ENCODE results near the gene SORBS1. TPM values are rescaled to one million over a fixed set of nuclear protein-coding genes. Genes with fewer than 3 reads are reported as not detected.

The SORBS1 gene
- total and polyA plus RNA-seq, 9 of the 15 experiments (the other 6 are each of a cell fraction or from before 2014, with no cell fraction given): 2.0 to 13.3 (median 6.5) TPM

DNA sequence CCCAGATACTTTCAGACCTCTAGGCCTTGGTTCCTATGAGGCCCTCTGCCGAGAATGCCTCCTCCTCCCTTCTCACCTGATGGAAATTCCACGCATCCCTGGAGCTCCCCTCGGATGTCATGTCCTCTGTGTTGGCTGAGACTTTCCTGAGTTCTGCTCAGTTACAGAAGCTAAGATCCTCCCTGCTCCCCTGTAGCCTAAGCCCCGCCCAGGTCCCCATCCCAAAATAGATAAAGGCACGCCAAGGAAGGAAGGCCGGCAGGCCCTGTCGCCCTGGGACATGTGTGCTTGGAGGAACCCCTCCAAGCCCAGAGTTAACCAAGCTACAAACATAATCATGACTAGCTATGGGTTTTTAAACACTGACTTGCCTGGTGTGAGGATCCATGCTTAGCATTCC, 123.5 kb downstream of the SORBS1 start:
- Histone ChIP-seq H3K9ac (ENCODE audit: insufficient read depth in 1 of 2, low read depth in 2 of 2, low read length in 2 of 2) (no peak overlapping the region), H3K9me3 (replicated peaks; ENCODE audit: control insufficient read depth, insufficient read depth, low read depth, low read length) (no peaks in the 10 kb centered on the region), H3K4me3 (no peak overlapping the region), H4K20me1 (replicated peaks; ENCODE audit: control insufficient read depth, insufficient read depth, low read length) (no peaks in the 10 kb centered on the region), H3K36me3 (ENCODE audit: control insufficient read depth, insufficient read depth, low read length) (no peaks in the 10 kb centered on the region), H3K4me1 (replicated peaks in 1 of 2; ENCODE audit: control insufficient read depth in 2 of 2, insufficient read depth in 2 of 2, low read length in 2 of 2) (0 out of 5 replicates have a peak, but pooled peaks cover 0 to 3% of the 10 kb centered on the region in 2 experiments), H3K9me1 (ENCODE audit: control insufficient read depth, insufficient read depth, low read length) (no peaks in the 10 kb centered on the region), H2AFZ (ENCODE audit: low read depth, low read length) (no peak overlapping the region), H3K27me3 (ENCODE audit: control insufficient read depth in 2 of 2, insufficient read depth in 2 of 2, low read length in 2 of 2) (no peaks in the 10 kb centered on the region), H3K79me2 (ENCODE audit: control insufficient read depth, insufficient read depth, low read length) (no peaks in the 10 kb centered on the region), H3K4me2 (ENCODE audit: insufficient read depth, low read length) (no peak overlapping the region), H3K27ac (ENCODE audit: extremely low read depth, low read depth, low read length) (no peak overlapping the region)
- no TSS peak for BruUV-seq (replicated peaks)
- intact Hi-C loops (cut with micrococcal nuclease): no loop called here
- FAIRE-seq (no peak), ATAC-seq (no peak), DNase-seq (ENCODE audit: extremely low read depth in 1 of 4, low spot score in 3 of 4) (no peak)
- in situ Hi-C loops (cut with MboI): no loop called here
- POLR2A ChIA-PET: interaction anchor here (1.0 to 1.5 kb wide), 2 partner anchors 12 to 18 kb away, joined by 4 to 5 read pairs; no protein-coding TSS in a partner anchor
- CTCF ChIA-PET (ENCODE audit: low intra/inter-chr PET ratio): no interaction called here
- WGBS (ENCODE audit: insufficient coverage, low coverage, missing lambda C conversion rate): 45% methylated on average over 4 of the region's 7 CpGs
- TF ChIP-seq, protein P1, sequence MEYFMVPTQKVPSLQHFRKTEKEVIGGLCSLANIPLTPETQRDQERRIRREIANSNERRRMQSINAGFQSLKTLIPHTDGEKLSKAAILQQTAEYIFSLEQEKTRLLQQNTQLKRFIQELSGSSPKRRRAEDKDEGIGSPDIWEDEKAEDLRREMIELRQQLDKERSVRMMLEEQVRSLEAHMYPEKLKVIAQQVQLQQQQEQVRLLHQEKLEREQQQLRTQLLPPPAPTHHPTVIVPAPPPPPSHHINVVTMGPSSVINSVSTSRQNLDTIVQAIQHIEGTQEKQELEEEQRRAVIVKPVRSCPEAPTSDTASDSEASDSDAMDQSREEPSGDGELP (CRISPR knock-in tag; IDR thresholded peaks at IDR 0.05; ENCODE audit: borderline replicate concordance): no peak
- TF ChIP-seq KLF13 (tag; IDR thresholded peaks at IDR 0.05; ENCODE audit: borderline replicate concordance, low read depth) (no peak), ZBTB7A (IDR thresholded peaks at IDR 0.05; ENCODE audit: borderline replicate concordance, control insufficient read depth, low read depth, low read length) (no peak)
- TF ChIP-seq, protein P2, sequence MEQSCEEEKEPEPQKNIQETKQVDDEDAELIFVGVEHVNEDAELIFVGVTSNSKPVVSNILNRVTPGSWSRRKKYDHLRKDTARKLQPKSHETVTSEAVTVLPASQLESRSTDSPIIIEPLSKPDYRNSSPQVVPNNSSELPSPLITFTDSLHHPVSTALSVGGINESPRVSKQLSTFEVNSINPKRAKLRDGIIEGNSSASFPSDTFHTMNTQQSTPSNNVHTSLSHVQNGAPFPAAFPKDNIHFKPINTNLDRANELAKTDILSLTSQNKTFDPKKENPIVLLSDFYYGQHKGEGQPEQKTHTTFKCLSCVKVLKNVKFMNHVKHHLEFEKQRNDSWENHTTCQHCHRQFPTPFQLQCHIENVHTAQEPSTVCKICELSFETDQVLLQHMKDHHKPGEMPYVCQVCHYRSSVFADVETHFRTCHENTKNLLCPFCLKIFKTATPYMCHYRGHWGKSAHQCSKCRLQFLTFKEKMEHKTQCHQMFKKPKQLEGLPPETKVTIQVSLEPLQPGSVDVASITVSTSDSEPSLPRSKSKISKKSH (CRISPR knock-in tag; IDR thresholded peaks at IDR 0.05): no peak
